ENCODE measurements around the gene MSI2. TPM values are rescaled to one million over a fixed set of nuclear protein-coding genes. Genes with fewer than 3 reads are reported as not detected.
"Not testable (repeated sequence)": the region's sequence is repeated elsewhere in the genome, so short reads cannot be mapped to it uniquely, and the experiment has no call there.

MSI2 gene
- total RNA-seq, 2 experiments from 2014 or later: 107 to 111 TPM

GRCh38 chr17:57288773-57289121 lies 32.4 kb downstream of the MSI2 start:
- Mint-ChIP-seq H3K36me3 (ENCODE audit: low read depth) (peaks cover 30% of the 10 kb centered on the region), H3K9me3 (no peaks in the 10 kb centered on the region), H3K27me3 (no peaks in the 10 kb centered on the region), H3K4me1 (peaks cover 45% of the 10 kb centered on the region), H3K4me3 (no peak overlapping the region), H3K27ac (no peak overlapping the region)
- ChIA-PET CTCF (no interaction called here), POLR2A (no interaction called here)
- no peak for DNase-seq

GRCh38 chr17:57289130-57289529 lies 32.8 kb downstream of the MSI2 start:
- no peak overlapping the region for H3K27ac Mint-ChIP-seq
- peaks cover 30% of the 10 kb centered on the region for H3K36me3 Mint-ChIP-seq (ENCODE audit: low read depth)
- POLR2A ChIA-PET: no interaction called here
- no peak for DNase-seq
- no peaks in the 10 kb centered on the region for H3K9me3 Mint-ChIP-seq
- H3K27me3 Mint-ChIP-seq: no peaks in the 10 kb centered on the region
- CTCF ChIA-PET: no interaction called here
- peaks cover 42% of the 10 kb centered on the region for H3K4me1 Mint-ChIP-seq
- H3K4me3 Mint-ChIP-seq: no peak overlapping the region

GRCh38 chr17:57289613-57290012 lies 33.3 kb downstream of the MSI2 start:
- ChIA-PET POLR2A (no interaction called here), CTCF (no interaction called here)
- Mint-ChIP-seq H3K27me3 (no peaks in the 10 kb centered on the region), H3K9me3 (no peaks in the 10 kb centered on the region), H3K36me3 (ENCODE audit: low read depth) (peaks cover 32% of the 10 kb centered on the region), H3K27ac (no peak overlapping the region), H3K4me1 (peaks cover 42% of the 10 kb centered on the region), H3K4me3 (no peak overlapping the region)
- no peak for DNase-seq

DNA sequence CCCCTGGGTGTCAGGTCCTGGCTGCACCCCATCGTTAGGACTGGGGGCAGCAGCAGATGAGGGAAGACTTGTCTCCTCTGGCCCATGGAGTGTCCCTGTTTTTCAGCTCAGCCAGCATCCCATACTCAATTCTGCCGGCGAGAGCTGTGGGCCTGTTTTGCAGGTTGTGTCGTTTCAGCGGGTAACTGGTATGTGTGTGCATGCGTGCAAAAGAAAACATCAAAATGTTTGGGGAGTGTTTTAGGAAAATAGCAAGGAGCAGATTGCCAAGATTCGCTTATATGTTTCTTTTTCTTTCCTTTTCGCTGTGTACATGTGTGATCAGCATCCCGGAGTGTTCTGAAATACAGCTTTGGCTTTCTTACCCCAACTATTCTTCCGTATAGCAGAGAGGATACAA lies 34.7 kb downstream of the MSI2 start:
- Mint-ChIP-seq H3K4me1 (peaks cover 37% of the 10 kb centered on the region), H3K4me3 (no peak overlapping the region), H3K36me3 (ENCODE audit: low read depth) (peaks cover 40% of the 10 kb centered on the region), H3K9me3 (no peaks in the 10 kb centered on the region), H3K27ac (no peak overlapping the region), H3K27me3 (no peaks in the 10 kb centered on the region)
- CTCF ChIA-PET: no interaction called here
- POLR2A ChIA-PET: no interaction called here
- no peak for DNase-seq

DNA sequence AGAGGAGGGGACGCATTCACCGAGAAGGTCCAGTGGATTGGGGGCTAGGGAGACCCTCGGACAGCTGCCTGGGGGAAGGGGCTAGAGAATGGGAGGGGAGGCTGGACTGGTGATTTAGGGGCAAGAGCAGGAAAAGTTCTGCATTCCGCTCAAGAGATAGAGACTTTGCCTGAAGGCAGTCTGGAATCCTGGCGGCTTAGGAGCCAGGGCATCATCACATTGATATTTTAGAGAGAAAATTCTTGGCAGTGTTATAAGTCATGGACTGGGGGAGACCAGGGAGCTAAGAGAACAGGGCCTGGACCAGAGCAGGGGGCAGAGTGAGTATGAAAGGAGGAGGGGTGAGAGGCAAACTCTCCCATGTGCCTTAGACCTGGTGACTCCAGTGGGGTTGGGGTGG lies 35.8 kb downstream of the MSI2 start:
- POLR2A ChIA-PET: no interaction called here
- CTCF ChIA-PET: no interaction called here
- no peaks in the 10 kb centered on the region for H3K9me3 Mint-ChIP-seq

GRCh38 chr17:57293077-57293476 lies 36.8 kb downstream of the MSI2 start:
- peaks cover 37% of the 10 kb centered on the region for H3K36me3 Mint-ChIP-seq (ENCODE audit: low read depth)
- H3K27me3 Mint-ChIP-seq: no peaks in the 10 kb centered on the region
- H3K4me1 Mint-ChIP-seq: peaks cover 19% of the 10 kb centered on the region
- DNase-seq: no peak
- no peak overlapping the region for H3K27ac Mint-ChIP-seq
- H3K4me3 Mint-ChIP-seq: no peak overlapping the region
- CTCF ChIA-PET: no interaction called here
- H3K9me3 Mint-ChIP-seq: peaks cover 4% of the 10 kb centered on the region
- POLR2A ChIA-PET: no interaction called here

More for the DNA sequence above, 35.8 kb downstream of the MSI2 start:
- Mint-ChIP-seq H3K27me3 (no peaks in the 10 kb centered on the region), H3K4me1 (peaks cover 29% of the 10 kb centered on the region), H3K4me3 (no peak overlapping the region), H3K36me3 (ENCODE audit: low read depth) (peaks cover 38% of the 10 kb centered on the region), H3K27ac (no peak overlapping the region)
- no peak for DNase-seq

GRCh38 chr17:57294101-57294500 lies 37.8 kb downstream of the MSI2 start:
- Mint-ChIP-seq H3K27me3 (no peaks in the 10 kb centered on the region), H3K4me3 (no peak overlapping the region), H3K27ac (no peak overlapping the region), H3K9me3 (peaks cover 7% of the 10 kb centered on the region), H3K36me3 (ENCODE audit: low read depth) (peaks cover 44% of the 10 kb centered on the region), H3K4me1 (peaks cover 15% of the 10 kb centered on the region)
- ChIA-PET CTCF (no interaction called here), POLR2A (no interaction called here)
- DNase-seq: no peak

DNA sequence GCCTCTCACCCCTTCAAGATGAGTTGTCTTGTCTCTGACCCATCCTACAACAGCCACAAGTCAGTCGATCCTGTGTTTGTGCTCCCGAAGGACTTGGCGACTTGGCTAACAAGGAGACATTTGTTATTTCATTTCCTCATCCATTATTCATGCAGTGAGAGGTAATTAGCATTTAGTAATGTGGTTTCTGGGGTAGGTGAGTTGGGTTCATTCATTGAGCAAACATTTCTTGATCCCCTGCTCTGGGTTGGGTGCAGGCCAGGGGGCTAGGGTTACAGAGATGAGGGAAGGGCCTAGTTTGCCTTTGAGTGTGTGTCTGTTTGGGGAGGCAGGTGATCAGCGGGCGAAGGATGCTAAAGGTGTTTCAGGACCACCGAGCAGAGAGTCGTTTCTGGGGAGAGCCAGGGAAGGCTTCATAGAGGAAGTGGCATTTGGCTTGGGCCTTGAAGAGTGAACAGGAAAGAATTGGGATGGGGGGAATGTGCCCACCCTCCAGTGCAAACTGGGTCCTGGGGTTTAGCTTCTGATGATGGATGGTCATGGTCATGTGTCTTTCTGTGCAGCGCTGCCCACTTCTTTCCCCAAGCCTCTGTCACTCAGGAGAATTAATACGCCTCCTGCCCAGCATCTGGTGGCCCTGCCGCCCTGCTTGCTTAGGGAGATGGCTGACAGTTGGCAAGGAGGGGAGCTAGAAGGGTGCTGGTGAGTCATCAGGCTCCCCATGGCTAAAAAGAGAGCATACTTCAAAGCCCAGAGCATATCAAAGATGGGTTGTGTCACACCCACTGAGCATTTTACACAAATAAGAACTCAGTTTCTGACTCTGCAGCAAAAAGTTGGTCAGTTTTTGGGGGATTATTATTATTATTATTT lies 38.5 kb downstream of the MSI2 start:
- Mint-ChIP-seq H3K27me3 (no peaks in the 10 kb centered on the region), H3K4me3 (no peak overlapping the region), H3K36me3 (ENCODE audit: low read depth) (peaks cover 48% of the 10 kb centered on the region), H3K9me3 (peaks cover 10% of the 10 kb centered on the region), H3K4me1 (peaks cover 15% of the 10 kb centered on the region), H3K27ac (no peak overlapping the region)
- DNase-seq: no peak
- CTCF ChIA-PET: no interaction called here
- POLR2A ChIA-PET: no interaction called here

GRCh38 chr17:57295526-57296023 lies 39.3 kb downstream of the MSI2 start:
- H3K4me1 Mint-ChIP-seq: peaks cover 15% of the 10 kb centered on the region
- peaks cover 12% of the 10 kb centered on the region for H3K9me3 Mint-ChIP-seq
- no peak overlapping the region for H3K4me3 Mint-ChIP-seq
- peaks cover 54% of the 10 kb centered on the region for H3K36me3 Mint-ChIP-seq (ENCODE audit: low read depth)
- no peak overlapping the region for H3K27ac Mint-ChIP-seq
- POLR2A ChIA-PET: no interaction called here
- CTCF ChIA-PET: no interaction called here
- H3K27me3 Mint-ChIP-seq: no peaks in the 10 kb centered on the region
- DNase-seq: no peak

DNA sequence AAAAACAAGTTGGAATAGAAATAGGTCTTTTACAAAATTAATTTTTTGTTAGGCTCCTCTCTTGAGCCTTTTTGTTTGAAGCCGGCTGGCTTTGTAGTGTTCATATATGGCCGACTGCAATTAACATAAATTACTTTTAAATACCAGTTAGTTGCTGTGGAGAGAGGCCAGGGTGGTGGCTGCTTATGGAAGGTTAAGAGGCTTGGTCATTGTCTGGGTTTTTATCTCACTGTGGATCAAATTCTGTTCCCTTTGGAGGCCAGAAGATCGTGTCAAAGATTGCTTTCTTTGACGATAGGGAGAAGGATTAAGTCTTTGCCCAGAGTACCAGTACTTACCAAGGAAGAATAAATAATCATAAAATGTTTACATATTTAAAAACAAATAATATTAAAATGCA lies 39.9 kb downstream of the MSI2 start:
- no peaks in the 10 kb centered on the region for H3K27me3 Mint-ChIP-seq
- H3K4me3 Mint-ChIP-seq: no peak overlapping the region
- DNase-seq: no peak
- ChIA-PET POLR2A (no interaction called here), CTCF (no interaction called here)
- H3K9me3 Mint-ChIP-seq: peaks cover 12% of the 10 kb centered on the region
- peaks cover 61% of the 10 kb centered on the region for H3K36me3 Mint-ChIP-seq (ENCODE audit: low read depth)
- no peak overlapping the region for H3K27ac Mint-ChIP-seq
- H3K4me1 Mint-ChIP-seq: peaks cover 15% of the 10 kb centered on the region

DNA sequence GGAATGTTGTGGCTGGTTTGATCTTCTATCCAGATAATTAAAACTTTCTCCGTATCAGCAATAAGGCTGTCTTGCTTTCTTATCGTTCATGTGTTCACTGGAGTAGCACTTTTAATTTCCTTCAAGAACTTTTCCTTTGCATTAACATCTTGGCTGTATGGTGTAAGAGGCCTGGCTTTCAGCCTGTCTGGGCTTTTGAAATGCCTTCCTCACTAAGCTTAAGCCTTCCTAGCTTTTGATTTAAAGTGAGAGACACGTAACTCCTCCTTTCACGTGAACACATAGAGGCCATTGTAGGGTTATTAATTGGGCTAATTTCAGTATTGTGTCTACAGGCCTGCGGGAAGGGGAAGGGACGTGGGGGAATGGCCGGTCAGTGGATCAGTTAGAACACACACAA lies 42.9 kb downstream of the MSI2 start:
- POLR2A ChIA-PET: no interaction called here
- H3K9me3 Mint-ChIP-seq: peaks cover 12% of the 10 kb centered on the region
- peaks cover 74% of the 10 kb centered on the region for H3K36me3 Mint-ChIP-seq (ENCODE audit: low read depth)
- CTCF ChIA-PET: interaction anchor here (1.2 kb wide), 1 partner anchor 56 kb away, joined by 4 read pairs; no protein-coding TSS in a partner anchor
- no peaks in the 10 kb centered on the region for H3K27me3 Mint-ChIP-seq
- H3K4me1 Mint-ChIP-seq: peaks cover 27% of the 10 kb centered on the region
- no peak overlapping the region for H3K27ac Mint-ChIP-seq
- no peak overlapping the region for H3K4me3 Mint-ChIP-seq
- DNase-seq: no peak

DNA sequence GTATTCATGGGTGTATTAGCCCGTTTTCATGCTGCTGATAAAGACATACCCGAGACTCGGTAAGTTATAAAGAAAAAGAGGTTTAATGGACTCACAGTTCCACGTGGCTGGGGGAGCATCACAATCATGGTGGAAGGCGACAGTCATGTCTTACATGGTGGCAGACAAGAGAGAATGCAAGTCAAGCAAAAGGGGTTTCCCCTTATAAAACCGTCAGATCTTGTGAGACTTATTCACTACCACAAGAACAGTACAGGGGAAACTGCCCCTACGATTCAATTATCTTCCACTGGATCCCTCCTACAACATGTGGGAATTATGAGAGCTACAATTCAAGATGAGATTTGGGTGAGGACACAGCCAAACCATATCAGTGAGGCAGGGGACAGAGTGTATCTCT lies 44.3 kb downstream of the MSI2 start:
- H3K36me3 Mint-ChIP-seq (ENCODE audit: low read depth): peaks cover 60% of the 10 kb centered on the region
- H3K4me3 Mint-ChIP-seq, H3K27me3 Mint-ChIP-seq, CTCF ChIA-PET, POLR2A ChIA-PET, DNase-seq, H3K27ac Mint-ChIP-seq: not testable (repeated sequence)
- H3K4me1 Mint-ChIP-seq: peaks cover 14% of the 10 kb centered on the region
- H3K9me3 Mint-ChIP-seq: peaks cover 12% of the 10 kb centered on the region

GRCh38 chr17:57302690-57303465 lies 46.6 kb downstream of the MSI2 start:
- H3K4me3 Mint-ChIP-seq: no peak overlapping the region
- POLR2A ChIA-PET: no interaction called here
- no peaks in the 10 kb centered on the region for H3K27me3 Mint-ChIP-seq
- H3K9me3 Mint-ChIP-seq: peaks cover 9% of the 10 kb centered on the region
- H3K27ac Mint-ChIP-seq: no peak overlapping the region
- DNase-seq: no peak
- H3K36me3 Mint-ChIP-seq (ENCODE audit: low read depth): peaks cover 50% of the 10 kb centered on the region
- peaks cover 14% of the 10 kb centered on the region for H3K4me1 Mint-ChIP-seq
- CTCF ChIA-PET: no interaction called here

Data from activated CD4-positive, alpha-beta memory T cell treated with anti-CD3 and anti-CD28 coated beads, Interleukin-2, amount 10 ng/mL, durations not matched to agents 7 days and 5 days (primary cell).